SH-SY5Y (cell line): ENCODE measurements around the gene FRMD5.

ENCODE experiments used
- GATA2 ChIP-seq: IDR thresholded peaks from 2 replicates; pipeline ENCODE4 v1.6.1; 2011; ENCODE audit warnings: mild to moderate bottlenecking, low read depth, low read length
- GATA3 ChIP-seq: IDR thresholded peaks from 2 replicates; pipeline ENCODE4 v1.6.1; 2011; ENCODE audit warnings: low read depth, mild to moderate bottlenecking, low read length, moderate library complexity

Gene FRMD5

DNA sequence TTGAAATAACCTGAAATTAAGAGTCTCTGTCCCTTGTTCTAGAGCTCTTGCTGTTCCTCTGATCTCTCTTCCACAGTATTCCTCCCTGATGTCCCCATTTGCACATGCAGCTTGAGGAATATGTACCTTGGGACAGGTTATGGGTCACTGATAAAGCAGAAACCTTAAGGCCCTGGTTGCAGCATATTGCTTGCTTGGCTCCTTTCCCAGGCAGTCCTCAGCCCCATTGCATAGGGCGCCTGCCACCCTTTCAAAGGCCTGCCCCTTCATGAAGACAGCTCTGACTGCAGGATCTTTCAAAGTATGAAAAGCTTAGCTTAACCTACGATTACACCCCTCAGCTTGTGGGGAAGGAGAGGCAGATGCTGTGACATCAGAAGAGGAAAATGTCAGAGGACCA lies 316.6 kb downstream of the FRMD5 start:
- no peak for TF ChIP-seq GATA3
- no peak for TF ChIP-seq GATA2

DNA sequence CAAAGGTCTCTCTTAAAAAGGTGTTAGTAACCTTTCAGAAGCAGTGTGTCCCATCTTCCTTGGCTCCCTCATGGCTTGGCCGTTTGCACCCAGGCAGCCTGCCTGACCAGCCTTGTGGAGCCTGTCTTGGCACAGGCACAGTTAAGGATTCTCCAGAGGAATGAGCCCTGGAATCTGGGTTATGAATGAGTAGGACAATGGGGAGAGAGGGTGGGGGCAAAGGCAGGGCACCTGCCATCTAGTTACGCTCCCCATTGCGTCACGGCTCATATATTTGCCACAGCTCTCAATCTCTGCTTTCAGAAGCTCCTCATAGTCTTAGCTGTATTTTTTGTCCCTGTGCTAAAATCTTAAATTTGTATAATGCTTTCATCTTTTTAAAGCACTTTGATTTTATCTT lies 317.7 kb downstream of the FRMD5 start:
- TF ChIP-seq GATA3 (no peak), GATA2 (no peak)

DNA sequence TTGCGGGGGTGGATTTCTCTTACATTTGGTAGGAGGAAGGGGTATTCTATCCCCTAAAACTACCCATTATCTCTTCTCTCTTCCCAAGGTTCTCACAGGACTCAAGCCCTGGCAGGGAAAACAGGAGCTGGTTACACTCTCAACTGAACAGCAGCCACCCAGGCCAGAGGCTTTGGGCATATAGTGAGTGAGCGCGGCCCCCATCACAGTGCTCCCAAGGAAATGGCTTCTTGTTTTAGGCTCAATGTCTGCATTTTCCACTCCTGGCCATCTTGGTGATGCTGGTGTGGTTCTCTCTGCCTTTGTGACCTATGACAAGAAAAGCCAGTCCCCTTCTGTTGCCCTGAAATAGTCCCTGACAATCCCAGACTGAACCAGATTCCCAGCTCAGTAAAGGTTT lies 318.2 kb downstream of the FRMD5 start:
- no peak for TF ChIP-seq GATA3
- no peak for TF ChIP-seq GATA2

DNA sequence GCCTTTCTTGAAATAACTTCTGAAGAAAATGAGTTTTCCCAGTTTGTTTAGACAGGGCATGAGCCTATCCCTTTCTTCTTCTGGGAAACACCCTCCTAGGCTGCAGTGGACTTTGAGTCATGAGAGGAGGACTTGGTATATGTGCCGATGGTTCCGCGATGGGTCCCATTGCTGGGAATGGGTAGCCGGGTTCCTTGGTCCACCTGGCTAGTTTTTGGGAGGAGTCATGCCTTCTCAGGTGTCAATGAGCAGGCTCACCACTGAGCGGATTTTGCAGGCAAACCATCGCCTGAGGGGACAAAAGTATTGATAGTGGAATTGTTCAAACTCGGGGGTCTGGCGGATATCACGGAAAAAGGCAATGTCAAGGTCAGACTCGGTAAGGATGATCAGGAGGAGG lies 321.4 kb downstream of the FRMD5 start:
- TF ChIP-seq GATA3, result no peak
- no peak for TF ChIP-seq GATA2

DNA sequence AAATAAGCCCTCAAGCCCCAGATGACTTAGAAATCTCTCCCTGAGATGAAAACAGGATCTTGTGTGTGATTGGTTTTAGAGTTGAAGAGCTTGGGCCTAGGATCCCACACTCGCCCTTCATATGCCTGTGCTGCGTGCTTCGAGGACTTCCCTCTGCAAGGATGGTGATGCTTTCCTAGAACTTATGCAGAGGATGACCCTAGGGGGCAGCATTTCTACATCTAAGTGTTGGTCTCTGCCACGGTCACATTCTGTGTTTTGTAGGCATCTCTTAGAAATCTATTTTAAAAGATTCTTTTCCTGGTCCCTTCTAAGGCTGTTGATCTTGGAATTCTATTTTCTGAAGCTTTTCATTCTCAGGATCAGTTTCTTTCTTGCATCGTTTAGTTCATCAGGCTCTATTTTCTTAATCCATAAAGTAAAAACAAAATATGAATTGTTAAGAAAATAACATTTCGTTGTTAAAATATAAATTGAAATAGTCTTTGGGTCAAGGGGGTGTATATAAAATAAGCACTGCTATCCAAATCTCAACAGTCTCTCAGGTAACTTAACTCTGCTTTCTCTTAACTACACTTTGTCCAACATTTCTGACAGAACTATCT lies 322.6 kb downstream of the FRMD5 start:
- TF ChIP-seq GATA3, result no peak
- no peak for TF ChIP-seq GATA2

DNA sequence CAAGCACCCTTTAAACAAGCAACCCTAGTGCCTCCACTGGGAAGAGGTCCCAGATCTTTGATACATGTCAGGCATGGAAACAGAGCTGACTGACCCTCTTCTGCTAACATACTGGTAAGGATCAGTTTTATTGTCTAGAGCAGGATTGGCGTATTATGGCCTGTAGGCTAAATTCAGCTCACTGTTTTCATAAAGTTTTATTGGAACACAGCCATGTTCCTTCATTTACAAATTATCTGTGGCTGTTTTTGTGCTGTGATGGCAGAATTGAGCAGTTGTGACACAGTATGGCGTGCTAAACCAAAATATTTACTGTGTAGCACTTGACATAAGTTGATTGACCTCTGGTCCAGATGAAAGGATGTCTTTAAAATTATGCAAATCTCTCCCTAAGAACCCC lies 323.2 kb downstream of the FRMD5 start:
- TF ChIP-seq GATA2 (no peak), GATA3 (no peak)

DNA sequence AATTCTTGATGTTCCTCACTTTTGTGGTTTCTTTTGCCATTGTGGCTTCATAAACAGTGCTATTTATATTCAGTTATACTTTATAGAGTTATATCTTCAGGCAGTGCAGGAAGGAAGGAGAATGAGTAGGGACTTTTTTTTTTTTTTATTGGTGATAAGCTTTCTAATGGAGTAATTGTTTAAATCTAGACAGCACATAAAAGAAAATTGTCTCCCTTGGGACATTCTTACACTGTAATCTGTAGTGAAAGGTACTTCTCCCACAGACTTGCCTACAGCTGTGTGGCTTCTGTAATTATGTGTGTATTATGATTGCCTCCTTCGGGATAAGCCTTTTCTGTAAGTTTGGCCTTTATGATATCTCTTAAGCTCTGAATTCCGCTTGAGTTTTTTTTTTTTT lies 326.7 kb downstream of the FRMD5 start:
- no peak for TF ChIP-seq GATA2
- TF ChIP-seq GATA3, result no peak

DNA sequence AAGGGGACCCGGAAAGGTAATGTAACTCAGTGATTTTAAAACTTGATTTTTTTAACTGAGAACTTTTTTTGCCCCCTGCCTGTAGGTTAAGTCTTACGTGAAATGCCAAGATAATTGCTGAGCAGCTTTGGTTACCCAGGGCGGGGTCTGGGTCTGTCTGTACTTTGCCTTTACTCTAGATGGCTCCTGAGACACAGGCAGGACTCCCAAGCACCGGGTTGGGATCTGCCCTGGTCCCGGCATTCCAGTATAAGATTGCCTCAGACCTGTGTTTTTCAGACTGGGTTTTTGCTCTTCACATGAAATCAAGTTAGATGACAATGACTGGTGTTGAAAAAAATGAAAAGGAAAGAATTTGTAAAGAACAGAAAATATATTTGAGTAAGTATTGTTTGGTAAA lies 328.0 kb downstream of the FRMD5 start:
- TF ChIP-seq GATA3, result no peak
- TF ChIP-seq GATA2, result no peak

DNA sequence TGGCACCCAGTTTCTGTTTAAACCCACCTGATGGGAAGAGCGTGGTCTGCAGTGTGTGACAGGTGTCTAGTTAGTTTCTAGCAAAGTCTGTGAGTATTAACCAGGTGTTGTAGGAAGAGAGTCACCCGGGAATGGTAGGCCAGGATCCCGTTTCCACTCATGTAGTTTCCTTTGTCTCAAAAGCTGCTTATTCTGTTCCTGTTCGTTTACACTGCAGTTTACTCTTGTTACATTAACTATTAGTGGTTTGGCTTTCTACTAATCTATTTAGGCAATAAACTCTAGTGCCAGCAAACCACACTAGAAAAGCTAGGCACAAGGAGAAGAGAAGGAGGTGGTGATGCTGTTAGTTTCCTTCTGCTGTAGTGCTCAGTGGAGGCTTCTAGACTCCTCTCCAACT lies 335.5 kb downstream of the FRMD5 start:
- TF ChIP-seq GATA3, result no peak
- TF ChIP-seq GATA2, result no peak

DNA sequence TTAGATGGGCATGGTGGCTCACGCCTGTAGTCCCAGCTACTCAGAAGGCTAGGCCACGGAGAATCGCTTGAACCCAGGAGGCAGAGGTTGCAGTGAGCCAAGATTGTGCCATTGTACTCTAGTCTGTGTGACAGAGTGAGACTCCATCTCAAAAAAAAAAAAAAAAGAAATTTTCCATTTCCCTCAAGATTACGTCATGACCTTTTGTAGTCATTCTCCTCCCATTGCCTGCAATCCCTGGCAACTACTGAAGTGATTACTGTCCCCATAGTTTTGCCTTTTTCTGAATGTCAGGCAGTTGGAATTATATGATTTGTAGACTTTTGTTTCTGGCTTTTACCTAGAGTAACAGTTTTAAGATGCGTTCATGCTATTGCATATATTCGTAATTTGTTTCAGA lies 340.3 kb downstream of the FRMD5 start:
- TF ChIP-seq GATA2, result no peak
- TF ChIP-seq GATA3, result no peak

DNA sequence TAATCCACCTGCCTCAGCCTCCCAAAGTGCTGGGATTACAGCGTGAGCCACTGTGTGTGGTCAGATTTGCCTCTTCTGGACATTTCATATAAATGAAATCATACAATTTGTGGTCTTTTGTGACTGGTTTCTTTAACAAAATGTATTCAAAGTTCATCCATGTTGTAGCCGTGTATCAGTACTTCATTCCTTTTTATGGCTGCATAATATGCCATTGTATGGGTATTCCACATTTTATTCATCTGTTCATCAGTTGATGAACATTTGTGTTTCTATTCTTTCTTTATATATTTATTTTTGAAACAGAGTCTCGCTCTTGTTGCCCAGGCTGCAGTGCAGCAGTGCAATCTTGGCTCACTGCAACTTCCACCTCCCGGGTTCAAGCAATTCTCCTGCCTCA lies 342.5 kb downstream of the FRMD5 start:
- TF ChIP-seq GATA3 (no peak), GATA2 (no peak)

DNA sequence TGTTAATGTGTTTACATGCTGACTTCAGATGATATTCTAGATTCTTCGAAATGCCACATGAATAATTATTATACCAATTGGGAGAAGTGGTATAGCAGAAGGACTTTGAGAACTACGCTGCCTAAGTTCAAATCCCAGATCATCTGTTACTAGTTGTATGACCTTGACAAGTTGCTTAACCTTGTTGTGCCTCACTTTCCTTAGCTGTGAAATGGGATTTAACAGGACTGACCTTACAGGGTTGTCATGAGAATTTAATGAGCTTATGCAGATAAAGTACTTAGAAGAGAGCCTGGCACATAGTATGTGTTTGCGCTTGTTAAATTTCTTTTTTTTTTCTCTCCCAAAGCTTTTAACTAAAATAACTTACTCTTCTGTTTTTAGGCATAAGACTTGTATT lies 343.8 kb downstream of the FRMD5 start:
- no peak for TF ChIP-seq GATA3
- TF ChIP-seq GATA2, result no peak

DNA sequence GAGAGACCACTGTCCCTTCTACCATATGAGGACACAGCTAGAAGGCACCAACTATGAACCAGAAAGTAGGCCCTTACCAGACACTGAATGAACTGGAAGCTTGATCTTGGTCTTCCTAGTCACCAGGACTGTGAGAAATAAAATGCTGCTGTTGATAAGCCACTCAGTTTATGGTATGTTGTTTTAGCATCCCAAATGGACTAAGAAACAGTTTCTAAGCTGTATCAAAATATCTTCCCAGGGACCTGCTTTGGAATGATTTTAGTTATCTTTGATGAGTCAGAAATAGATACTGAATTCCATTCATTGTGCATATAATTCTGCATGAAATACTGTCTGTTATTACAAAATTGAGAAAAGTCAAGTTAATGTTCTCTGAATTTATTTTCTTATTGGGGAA lies 349.6 kb downstream of the FRMD5 start:
- no peak for TF ChIP-seq GATA2
- no peak for TF ChIP-seq GATA3

DNA sequence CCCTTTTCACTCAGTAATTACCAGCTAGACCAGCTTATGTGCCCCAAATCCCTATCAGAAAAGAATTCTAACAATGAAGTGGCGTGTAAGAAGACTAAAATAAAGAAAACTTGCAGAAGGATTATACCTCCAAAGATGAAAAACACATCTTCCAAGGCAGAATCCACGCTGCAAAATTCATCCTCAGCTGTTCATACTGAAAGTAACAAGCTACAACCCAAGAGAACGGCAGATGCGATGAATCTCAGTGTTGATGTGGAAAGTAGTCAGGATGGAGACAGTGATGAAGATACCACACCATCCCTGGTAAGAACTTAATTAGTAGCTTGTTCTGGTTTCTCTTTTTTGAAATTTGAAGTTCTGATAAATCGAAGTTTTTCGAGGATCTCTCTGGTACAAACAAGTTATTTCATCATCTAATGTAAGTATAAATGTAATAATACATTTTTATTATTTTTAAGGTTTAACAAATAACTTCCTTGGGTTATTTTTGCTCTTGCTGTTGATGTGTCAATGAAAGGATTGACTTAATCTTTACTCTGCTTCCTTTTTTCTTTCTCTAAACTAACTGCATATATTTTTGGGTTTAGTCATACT lies 366.9 kb downstream of the FRMD5 start:
- no peak for TF ChIP-seq GATA2
- TF ChIP-seq GATA3, result no peak

DNA sequence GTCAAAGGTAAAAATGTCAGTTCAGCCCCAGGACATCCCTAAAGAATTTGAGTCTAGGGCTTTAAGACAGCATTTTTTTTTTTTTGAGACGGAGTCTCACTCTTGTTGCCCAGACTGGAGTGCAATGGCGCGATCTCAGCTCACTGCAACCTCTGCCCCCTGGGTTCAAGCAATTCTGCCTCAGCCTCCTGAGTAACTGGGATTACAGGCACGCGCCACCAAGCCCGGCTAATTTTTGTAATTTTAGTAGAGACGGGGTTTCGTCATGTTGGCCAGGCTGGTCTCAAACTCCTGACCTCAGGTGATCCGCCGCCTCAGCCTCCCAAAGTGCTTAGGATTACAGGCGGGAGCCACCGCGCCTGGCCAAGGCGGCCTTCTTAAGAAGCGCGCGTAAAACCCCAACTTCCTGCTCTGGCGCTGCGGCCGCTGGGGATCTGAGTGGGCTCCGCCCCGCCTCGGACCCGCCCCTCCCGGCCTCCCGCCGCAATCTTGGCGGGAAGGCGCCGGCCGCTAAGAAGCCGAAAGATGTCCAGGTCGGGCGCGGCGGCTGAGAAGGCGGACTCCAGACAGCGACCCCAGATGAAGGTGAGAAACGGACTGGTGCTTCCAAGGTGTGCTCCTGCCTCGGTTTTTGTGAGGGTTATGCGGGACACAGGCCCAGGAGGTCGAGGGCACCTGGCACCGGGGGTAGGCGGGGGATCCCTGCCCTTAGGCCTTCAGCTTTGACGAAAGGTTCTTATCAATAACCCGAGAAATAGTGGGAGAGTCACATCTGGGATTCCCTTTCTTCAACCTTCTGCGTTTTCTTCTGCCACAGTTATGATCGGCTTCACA lies 368.3 kb downstream of the FRMD5 start, which contains the start of gene WDR76:
Gene WDR76 (plus strand): TSS at position 495 of the 834 bp plus-strand sequence. CDS start 31 bp downstream, at position 526.
- TF ChIP-seq GATA2 (no peak), GATA3 (no peak)
